HEK293 (cell line): ENCODE measurements around the gene PIK3C2A.

ENCODE experiments used
- CTCF ChIP-seq: fragments of 450-650 bp; formaldehyde crosslinking; IDR thresholded peaks from 2 replicates; pipeline ENCODE4 v1.5.1; 2016; ENCODE audit warnings: missing biosample characterization, missing genetic modification characterization
- MZF1 ChIP-seq: fragments of 450-650 bp; formaldehyde crosslinking; IDR thresholded peaks from 2 replicates; pipeline ENCODE4 v1.5.1; 2017; ENCODE audit warnings: missing biosample characterization, missing genetic modification characterization, borderline replicate concordance

- TF ChIP-seq CTCF (tag by site-specific recombination) (no peak), MZF1 (tag by site-specific recombination) (no peak)
Measured at GRCh38 chr11:17159441-17159840, 48.3 kb downstream of the PIK3C2A start.
